C1 segment of cervical spinal cord (tissue), 14 donors: ENCODE results near the gene ZNF276.
"Not testable (repeated sequence)": the region's sequence is repeated elsewhere in the genome, so short reads cannot be mapped to it uniquely, and the experiment has no call there.

Source experiments
- DNase-seq, 14 donors: peaks; one replicate each; lab custom pipeline; 2025; lab: John Stamatoyannopoulos, UW

ZNF276 gene

DNA sequence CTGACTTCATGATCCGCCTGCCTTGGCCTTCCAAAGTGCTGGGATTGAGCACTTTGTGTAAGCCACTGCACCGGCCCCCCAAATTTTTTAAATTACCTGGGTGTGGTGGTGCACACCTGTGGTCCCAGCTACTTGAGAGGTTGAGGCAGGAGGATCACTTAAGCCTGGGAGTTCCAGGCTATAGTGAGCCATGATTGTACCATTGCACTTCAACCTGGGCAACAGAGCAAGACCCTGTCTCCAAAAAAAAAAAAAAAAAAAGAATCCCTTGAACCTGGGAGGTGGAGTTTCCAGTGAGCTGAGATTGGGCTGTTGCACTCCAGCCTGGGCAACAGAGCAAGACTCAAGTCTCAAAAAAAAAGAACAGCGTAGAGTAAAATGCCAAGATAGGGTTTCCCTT is 15.2 kb downstream of the ZNF276 start:
- DNase-seq = no peak

DNA sequence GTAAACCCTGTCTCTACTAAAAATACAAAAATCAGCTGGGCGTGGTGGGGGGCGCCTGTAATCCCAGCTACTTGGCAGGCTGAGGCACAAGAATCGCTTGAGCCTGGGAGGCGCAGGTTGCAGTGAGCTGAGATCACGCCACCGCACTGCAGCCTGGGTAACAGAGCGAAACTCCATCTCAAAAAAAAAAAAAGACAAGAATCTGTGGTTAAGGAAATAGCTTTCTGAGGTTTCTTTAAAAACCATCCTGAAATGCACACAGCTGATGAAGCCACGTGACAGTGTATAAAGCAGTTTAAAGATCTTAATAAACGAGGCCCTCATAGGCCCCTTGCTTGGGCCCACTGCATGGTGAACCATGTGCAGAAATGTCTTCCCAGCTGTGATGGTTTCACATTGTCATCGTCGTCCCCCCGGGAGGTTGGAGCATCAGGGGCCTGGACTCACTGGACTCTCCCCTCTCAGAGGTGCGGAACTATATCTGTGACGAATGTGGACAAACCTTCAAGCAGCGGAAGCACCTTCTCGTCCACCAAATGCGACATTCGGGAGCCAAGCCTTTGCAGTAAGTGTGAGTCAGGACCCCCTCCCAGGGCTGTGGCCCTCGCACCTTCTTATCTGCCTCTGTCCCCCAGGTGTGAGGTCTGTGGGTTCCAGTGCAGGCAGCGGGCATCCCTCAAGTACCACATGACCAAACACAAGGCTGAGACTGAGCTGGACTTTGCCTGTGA is 16.2 kb downstream of the ZNF276 start:
- no peak for DNase-seq

DNA sequence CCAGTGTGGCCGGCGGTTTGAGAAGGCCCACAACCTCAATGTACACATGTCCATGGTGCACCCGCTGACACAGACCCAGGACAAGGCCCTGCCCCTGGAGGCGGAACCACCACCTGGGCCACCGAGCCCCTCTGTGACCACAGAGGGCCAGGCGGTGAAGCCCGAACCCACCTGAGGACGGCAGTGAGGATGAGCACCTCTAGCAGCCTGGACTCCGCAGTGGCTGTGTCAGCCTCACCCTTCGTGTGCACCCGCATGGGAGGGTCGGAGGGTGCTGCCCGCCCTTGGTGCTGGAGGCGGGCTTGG is 16.7 kb downstream of the ZNF276 start:
- DNase-seq = no peak

DNA sequence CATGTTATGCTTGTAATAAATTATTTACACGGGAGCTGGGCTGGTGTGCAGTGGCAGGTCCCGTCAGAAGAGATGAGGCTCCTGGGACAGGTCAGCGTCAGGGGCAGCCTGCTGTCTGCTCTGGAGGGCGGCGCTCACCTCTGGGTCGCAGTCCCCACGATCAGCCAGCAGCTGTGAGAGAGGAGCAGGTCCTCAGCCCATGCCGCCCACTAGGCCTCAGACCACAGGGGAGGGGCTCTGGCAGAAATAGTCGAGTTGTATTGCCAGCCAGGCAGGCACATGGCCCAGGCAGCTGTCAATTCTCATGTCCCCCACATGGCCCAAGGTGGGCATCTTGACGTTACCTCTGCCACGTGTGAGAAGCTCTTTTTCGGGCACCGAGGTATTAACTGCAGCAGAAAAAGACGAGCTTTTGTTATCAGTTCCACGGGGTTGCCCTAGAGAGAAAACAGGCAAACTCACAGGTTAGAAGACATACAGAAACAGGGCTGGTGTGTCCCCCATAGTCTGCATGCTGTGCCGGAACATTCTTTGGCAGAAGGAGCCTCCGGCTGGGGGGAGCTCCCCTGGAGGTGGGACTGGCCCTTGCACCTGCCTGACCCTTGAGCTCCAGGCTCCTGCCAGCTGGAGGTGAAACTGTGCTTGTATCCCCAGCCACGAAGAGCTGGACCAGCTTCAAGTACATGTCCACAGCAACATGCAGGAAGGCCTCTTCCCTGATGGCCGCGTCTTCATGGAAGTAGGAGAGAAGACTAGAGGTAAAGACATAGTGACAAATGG is 17.4 kb downstream of the ZNF276 start:
- DNase-seq = no peak

DNA sequence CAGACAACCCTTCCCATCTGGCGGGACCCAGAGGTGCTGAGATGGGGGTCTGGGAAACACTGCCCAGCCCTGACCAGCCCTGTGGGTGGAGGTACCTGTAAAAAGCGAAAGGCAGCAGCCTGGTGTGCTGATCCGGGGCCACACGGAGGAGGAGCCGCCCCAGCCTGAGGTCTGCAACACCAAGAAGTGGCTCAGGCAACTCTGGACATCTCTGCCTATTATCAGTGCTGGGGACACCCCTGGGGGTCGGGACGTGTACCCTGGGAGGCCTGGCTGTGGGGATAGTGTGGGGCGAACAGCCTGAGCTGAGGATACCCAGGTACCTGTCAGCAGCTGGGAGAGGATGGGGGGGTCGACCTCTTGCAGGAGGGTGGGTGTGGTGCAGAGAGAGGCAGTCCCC is 18.0 kb downstream of the ZNF276 start:
- no peak for DNase-seq

DNA sequence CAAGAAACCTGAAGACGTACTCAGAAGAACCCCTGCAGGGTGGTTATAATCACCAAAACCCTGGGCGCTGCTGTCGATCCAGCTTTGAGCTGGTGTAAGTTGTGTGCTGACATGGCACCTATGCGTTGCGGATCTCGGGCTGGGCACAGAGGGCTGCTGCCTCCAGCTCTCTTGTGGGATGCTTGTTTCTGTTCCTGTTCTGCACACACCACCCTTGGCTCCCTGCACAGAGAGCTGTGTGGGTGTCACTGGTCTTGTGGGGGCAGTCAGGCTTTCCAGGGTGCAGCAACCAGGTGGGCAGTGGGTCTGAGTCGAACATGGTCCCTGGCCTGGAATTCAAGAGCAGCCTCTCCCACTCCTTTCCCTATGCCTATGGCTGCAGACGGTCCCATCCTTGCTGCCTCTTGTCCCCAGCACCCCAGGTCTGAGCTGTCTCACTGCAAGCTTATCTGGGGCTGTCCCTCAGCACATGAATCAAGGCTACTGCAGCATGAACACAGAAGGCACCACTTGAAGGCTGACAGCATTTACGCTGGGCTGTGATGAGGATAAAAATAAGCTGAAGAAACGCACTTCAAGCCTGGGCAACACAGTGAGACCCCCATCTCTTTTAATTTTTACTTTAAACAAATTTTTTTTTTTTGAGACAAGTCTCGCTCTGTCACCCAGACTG is 20.1 kb downstream of the ZNF276 start:
- no peak for DNase-seq

DNA sequence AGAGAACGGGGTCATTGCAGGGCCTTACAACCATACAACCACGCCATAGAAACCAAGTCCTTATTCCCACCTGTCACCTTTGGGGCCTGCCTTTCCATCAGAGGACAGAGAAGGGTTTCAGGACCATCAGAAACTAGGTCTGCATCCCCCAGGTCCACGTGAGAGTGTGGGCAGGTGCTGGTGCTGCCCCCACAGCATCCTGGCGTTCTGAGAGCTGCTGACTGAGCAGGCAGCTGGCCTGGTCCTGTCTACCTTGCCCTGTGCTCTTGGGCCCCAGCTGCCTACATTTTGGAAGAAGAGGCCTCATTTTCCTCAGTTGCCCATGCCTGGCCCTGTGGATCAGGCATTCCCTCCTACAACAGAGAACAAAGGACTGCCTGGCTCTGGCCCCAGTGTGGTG is 21.6 kb downstream of the ZNF276 start:
- no peak for DNase-seq

DNA sequence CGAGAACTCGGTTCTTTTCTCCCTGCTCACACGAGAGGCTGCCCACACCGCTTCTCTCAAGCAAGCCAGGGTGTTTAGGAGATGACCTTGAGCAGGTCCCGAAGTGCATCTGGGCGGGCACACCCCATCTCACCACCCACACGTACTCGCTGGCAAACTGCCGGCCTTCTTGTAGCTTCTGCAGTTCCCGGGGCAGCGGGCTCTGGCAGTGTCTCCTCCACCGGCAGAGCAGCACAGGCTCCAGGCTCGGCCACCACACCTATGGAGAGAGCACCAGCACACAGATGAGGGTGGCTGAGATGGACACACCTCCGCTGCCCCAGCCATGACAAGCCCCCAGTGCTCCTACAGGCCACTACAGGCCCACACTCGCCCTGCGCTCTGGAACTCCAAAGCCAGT is 23.5 kb downstream of the ZNF276 start:
- DNase-seq = no peak

DNA sequence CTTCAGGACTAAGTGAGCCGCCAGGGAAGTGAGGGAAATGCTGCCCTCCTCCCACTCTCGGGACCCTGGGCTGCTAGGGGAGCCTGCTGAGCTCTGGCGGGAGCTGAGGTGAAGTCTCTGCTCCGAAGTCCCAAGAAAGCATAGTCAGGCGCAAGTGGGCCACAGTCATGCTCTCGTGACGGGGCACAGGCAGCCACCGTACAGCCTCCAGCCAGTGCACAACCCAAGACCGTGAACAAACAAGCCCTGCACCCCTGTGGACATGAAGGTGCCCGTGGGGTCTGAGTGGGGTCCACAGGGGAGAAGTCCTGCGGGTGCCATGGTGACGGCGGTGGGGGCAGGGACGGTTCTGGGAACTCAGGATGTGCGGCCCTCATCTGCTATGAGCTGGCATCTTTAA is 24.7 kb downstream of the ZNF276 start:
- DNase-seq = no peak

DNA sequence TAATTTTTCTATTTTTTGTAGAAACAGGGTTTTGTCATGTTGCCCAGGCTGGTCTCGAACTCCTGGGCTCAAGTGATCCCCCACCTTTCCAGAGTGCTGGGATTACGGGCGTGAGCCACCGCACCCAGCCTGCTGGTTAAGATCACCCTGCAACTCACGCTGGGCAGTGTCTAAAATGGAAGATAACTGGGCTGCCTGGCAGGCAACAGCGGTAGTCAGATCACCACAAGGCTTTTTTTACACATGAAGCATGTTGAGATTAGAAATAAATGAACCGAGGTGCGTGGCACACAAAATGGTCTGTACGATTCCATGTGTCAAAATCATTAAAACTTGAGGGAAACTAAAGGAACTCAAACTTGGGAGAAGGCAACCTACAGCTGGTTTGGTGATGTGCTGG is 26.7 kb downstream of the ZNF276 start:
- DNase-seq = no peak

DNA sequence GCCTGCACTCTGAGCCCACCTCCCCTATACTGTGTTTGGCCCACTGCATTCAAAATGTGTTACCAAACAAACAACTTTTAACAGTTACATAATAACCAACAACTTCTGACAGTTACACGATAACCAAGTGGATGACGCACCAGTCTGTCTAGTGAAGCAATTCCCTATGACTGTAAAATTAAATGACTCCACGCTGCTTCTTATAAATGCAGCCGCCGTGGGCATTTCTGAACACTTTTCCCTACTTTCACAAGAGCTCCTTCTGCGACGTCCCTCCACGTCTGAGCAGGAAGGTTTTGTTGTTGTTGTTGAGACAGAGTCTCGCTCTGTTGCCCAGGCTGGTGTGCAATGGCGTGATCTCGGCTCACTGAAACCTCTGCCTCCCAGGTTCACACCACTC is 27.6 kb downstream of the ZNF276 start:
- no peak for DNase-seq

DNA sequence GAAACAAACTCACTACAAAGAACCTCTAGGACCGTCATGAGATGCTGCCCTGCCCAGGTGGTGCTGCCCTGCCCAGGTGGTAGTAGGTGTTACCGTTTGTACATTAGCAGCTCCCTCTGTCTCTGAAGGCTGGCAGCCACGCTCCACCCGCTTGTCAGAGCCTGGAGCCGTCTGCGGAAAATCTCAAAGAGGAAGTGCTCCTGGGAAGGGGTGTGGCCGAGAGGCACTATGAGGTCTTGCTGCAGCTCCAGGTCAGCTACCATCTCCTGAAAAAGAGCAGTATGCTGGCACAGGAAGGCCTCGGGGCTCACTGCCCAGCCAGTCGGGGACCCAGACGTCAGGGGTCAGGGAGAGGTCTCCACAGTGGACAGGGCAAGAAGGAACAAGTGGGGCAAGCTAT is 28.3 kb downstream of the ZNF276 start:
- DNase-seq = peak in 2 of 14 donors; percentile 19 to 26

DNA sequence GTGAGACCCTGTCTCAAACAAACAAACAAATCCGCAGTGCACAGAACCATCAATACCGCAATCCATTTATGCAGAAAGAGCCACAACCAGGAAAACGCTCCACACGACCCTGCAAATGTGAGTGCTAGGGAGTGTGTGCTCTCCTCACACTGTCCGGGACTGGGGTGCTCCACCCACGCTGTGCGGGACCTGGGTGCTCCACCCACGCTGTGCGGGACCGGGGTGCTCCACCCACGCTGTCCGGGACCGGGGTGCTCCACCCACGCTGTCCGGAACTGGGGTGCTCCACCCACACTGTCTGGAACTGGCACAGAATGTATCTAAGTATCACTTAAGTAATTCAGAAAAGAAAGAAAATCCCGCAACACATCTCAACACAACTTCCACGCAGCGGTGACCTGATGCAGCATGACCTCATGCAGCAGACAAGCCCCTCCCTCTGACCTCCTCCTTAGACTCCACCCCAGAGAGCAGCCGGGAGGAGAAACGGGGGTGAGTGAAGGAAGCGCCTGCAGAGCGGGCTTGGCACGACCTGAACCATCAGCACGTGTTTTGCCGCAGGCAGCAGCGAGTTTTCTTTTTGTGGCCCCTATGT is 38.5 kb downstream of the ZNF276 start:
- no peak for DNase-seq

DNA sequence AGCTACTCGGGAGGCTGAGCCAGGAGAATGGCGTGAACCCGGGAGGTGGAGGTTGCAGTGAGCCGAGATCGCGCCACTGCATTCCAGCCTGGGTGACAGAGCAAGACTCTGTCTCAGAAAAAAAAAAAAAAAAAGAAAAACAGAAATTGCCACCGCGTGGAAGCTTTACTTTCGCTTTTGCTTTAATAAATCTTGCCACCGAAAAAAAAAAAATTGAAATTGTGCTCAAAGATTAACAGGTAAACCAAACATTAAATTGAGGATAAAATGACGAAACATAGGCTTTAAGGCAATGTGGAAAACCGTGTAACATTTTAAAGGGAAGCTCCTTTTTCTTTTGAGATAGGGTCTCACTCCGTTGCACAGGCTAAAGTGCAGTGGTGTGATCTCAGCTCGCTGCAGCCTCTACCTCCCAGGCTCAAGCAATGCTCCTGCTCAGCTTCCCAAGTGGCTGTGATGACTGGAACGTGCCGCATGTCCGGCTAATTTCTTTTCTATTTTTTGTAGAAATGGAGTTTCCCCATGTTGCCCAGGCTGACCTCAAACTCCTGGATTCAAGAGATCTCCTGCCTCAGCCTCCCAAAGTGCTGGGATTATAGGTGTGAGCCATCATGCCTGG is 40.1 kb downstream of the ZNF276 start:
- DNase-seq = no peak

DNA sequence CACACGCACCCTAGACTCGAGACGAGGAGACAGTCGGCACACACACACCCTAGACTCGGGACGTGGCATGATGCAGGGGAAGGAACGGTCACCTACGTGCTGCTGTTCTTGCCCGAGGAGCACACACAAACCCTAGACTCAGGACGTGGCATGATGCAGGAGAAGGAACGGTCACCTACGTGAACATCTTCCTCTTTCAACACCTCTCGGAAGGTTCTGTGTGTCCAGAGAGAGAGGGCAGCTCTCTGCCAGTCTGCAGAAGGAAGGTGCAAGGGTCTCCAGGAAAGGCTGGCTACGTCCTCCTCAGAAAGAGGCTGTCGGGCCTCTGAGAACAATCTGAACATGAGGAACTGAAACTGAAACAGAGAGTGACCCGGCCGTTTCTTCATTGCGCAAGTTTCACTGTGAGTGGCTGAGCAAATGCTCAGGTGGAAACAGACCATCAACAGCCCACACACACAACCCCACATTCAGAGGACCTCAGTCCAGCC is 43.4 kb downstream of the ZNF276 start:
- DNase-seq = peak in 8 of 14 donors; percentile 9 to 44 (median 28)

DNA sequence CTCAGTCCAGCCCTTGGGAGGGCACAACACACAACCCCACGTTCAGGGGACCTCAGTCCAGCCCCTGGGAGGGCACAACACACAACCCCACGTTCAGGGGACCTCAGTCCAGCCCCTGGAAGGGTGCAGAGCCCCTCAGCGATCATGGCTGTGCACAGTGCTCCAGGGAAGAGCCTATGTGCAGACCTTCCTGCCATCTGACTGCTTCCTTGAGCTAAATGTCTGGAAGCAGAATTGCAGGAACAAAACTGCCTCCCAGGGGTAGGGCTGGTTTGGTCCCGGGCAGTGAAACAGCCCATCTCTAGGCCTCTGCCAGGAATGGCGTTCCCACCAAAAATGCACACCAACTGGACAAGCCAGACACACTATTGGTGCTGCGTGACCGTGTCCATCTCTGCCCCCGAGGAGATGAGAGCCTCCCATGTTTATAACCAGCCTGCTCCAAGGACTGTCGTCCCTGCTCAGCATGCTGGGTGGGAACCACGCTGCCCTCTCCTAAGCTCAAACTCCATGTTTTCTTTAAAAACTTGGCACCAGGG is 44.0 kb downstream of the ZNF276 start:
- no peak for DNase-seq

DNA sequence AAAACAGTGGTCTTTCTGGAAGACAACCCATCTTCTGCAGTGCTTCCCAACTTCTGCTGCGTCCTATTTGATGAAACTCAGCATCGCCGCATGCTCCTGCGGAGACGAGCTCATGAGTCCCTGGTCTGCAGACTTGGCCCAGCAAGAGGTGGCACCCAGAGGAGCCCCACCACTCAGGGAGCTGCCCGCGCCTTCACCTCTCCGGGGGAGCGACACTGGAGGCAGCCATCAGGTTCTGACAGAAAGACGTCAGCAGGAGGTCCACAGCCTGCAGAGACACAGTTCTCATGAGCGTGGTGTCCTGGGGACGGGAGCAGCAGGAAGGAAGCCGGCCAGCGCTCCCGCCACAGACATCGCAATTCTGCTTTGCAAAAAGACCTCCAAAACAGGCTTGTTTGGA is 49.0 kb downstream of the ZNF276 start:
- DNase-seq = no peak

DNA sequence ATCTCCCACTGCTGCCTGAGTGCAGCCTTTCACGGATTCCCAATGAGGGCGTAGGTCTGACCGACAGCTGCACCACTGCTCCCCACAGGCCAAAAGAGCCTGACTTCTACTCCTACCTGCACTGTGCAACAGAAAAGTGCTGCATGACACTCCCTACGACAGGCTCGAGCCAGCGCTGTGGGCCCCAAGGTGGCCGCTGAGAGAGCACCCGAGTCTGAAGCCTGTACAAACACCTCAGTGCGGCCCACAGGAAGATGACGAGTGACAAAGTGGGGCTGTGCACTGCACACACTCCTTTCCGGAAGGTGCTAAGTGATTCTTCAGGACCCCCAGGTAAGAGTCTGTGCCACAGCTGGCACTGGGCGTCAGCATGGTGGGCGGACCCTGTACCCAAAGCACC is 53.9 kb downstream of the ZNF276 start:
- DNase-seq = no peak

DNA sequence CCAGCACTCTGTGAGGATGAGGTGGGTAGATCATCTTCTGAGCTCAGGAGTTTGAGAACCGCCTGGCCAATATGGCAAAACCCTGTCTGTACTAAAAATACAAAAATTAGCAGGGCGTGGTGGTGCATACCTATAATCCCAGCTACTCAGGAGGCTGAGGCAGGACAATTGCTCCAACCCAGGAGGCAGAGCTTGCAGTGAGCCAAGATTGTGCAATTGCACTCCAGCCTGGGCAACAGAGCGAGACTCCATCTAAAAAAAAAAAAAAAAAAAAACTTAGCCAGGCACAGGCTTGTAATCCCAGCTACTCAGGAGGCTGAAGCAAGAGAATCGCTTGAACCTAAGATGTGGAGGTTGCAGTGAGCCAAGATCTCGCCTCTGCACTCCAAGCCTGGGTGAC is 56.9 kb downstream of the ZNF276 start:
- not testable (repeated sequence) for DNase-seq

DNA sequence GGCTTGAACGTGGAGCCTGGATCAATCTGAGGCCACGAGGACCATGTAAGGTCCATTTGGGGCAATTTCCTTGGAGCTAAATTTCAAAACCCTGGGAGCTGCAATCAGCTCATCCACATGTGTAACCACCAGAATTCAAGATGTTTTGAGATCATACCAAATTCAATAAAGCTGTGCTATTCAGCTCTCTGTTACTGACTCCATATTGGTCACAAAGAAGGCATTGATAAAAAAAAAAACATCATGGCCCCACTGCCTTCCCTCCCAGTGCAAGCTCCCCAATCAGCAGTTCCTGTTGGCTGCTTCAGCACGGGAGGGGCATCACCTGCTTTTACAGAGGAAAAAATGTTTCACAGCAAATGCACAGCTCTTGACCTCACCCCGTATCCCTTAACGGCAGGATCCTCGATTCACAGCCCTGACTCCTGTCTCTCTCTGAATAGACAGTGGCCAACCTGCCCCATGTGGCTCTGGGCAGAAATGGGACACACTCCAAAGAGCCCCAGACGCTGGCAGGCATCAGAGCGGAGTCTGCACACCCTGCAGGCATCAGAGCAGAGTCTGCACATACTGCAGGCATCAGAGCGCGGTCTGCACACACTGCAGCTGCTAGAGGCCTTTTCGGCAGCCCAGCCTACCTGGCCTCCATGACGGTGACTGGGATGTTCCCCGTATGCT is 58.0 kb downstream of the ZNF276 start:
- DNase-seq = peak in 9 of 14 donors; percentile 1 to 87 (median 13)

DNA sequence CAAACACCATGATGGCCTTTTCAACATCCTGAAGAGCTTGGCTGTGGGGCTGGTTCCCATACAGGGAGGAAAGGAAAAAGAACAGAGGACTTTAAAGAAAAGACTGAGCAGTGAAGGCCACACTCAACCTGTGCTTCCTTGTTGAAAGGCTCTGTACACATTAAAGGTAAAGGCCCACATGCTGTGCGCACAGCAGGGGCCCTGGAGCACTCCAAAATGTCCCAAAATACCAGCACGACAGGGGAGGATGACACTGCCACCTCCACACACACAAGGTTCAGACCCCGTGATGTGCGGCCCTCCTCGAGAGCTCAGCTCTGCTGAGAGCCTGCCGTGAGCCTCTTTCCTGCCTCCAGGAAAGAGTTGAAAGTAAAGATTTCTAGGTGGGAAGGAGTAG is 58.6 kb downstream of the ZNF276 start:
- DNase-seq = no peak
